ENCODE results near the gene SECISBP2.

GRCh38 chr9:89407070-89407469 is 88.8 kb downstream of the SECISBP2 start:
- no peak for TF ChIP-seq ZNF274 (IDR thresholded peaks at IDR 0.05; ENCODE audit: low read depth, low read length)
- TF ChIP-seq SUZ12 (IDR thresholded peaks at IDR 0.05; ENCODE audit: extremely low read depth, insufficient read depth, insufficient read length), result no peak
- no peak for TF ChIP-seq YY1 (IDR thresholded peaks at IDR 0.05; ENCODE audit: insufficient read depth, insufficient read length)

Measured in NT2/D1 (cell line).